SKM-1 (cell line): Measurements from ENCODE around the gene SELENOW.
"Not testable (repeated sequence)": the region's sequence is repeated elsewhere in the genome, so short reads cannot be mapped to it uniquely, and the experiment has no call there.

Experiments
- DNase-seq: peaks from one replicate; lab custom pipeline; 2025; ENCODE audit not compliant: unreplicated experiment; lab: John Stamatoyannopoulos, UW

SELENOW gene

DNA sequence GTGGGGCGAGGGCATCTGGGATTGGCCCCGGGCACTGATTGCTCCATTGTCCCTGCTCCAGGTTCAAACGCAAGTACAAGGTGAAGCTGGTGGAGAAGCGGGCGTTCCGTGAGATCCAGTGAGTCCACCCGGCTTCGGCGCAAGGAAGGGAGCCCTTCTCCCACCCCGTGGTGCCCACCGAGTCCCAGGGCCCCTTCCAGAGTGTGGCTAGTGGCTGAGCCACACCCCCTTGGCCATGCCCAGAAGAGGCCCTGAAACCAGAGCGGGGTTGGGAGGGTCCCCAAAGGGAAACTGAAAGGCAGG, 21.9 kb upstream of the SELENOW start:
- no peak for DNase-seq

GRCh38 chr19:47756953-47757608, 21.4 kb upstream of the SELENOW start:
- DNase-seq, result no peak

DNA sequence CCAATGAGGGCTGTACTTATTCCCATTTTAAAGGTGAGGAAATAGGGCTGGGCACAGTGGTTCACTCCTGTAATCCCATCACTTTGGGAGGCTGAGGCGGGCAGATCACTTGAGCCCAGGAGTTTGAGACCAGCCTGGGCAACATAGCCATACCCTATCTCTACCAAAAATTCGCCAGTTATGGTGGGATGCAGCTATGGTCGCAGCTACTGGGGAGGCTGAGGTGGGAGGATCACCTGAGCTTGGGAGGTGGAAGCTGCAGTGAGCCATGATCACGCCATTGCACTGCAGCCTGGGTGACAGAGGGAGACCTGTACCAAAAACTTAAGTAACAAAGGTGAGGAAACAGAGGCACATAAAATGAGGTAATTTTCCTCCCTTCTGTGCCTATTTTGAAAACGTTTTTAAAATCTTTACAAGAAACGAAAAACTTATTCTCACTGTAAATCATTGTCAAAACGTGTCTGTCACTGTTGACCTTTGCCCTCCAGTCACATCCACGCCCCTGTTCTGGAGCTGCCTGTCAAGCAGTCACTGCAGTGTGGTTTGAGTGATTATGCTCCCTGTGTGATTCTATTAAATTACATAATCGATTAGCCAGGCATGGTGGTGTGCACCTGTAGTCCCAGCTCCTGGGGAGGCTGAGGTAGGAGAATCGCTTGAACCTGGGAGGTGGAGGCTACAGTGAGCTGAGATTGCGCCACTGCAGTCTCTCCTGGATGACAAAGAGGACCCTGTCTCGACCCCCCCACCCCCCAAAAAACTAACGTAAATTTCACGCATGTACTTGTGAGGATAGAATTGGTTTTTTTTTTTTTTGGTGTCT, 20.7 kb upstream of the SELENOW start:
- no peak for DNase-seq

DNA sequence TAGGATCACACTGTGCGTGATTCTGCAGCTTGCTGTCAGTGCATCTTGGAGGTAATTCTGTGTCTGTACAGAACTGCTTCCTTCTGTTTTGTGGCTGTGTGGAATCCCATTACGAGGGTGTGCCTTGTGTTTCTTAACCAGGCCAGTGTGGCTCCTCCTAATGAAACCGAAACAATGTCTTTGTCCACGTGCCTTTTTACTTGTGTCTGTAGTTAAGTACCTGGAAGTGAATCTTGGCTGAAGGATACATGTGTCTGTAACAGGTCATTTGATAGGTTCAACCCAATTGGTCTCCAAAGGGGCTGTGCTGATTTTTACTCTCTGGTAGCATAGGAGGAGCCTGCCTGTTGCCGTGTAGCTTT, 20.1 kb upstream of the SELENOW start:
- no peak for DNase-seq

GRCh38 chr19:47760632-47760999, 17.9 kb upstream of the SELENOW start:
- DNase-seq, result no peak

- DNase-seq, result no peak
Measured at GRCh38 chr19:47761566-47761965, 16.9 kb upstream of the SELENOW start.

DNA sequence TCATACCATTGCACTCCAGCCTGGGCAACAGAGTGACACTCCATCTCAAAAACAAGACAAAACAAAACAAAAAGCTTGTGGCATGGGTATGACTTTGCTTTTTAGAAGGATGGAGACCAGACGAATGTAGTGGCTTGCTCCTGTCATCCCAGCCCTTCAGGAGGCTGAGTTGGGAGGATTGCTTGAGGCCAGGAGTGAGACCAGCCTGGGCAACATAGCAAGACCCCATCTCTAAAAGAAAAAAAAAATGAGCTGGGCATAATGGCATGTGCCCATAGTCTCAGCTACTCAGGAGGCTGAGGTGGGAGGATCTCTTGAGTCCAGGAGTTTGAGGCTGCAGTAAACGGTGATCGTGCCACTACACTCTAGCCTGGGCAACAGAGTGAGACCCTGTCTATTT, 16.4 kb upstream of the SELENOW start:
- no peak for DNase-seq

- no peak for DNase-seq
Measured at GRCh38 chr19:47762615-47763308, 15.7 kb upstream of the SELENOW start.

- not testable (repeated sequence) for DNase-seq
Measured at GRCh38 chr19:47764705-47765104, 13.8 kb upstream of the SELENOW start.

GRCh38 chr19:47765523-47766358, 12.8 kb upstream of the SELENOW start:
- DNase-seq, result no peak

DNA sequence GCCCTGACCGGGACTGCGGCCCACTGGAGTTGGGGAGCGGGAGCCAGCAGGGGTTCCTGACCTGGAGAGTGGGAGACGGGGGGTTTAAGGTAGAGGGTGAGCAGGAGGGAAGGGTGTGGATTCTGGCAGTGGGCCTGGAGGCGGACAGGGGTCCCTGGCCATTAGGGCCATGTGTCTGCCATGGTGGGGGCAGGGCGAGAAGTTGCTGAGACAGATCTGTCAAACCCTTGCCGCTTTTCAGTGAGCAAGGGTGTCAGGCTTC, 12.2 kb upstream of the SELENOW start:
- DNase-seq, result no peak

- no peak for DNase-seq
Measured at GRCh38 chr19:47766670-47767069, 11.8 kb upstream of the SELENOW start.

- no peak for DNase-seq
Measured at GRCh38 chr19:47767349-47767748, 11.2 kb upstream of the SELENOW start.

DNA sequence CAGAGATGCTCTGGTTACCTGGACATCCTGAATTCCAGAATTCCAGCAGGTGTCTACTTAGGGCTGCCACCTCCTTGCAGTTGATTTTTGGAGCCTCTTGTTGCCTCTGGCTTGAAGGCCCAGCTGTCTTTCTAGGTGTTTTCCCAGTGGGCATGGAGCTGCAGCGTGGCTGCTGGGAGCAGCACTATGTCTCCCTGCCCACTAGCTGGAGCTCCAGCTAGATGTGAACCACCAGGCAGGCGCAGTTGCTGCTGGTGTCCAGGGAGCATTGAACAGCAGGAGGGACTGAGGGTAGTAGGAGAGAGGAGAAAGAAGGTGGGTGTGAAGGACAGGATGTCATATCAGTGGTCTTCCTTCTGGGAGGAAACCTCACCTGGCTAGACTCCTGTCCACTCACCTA, 9.9 kb upstream of the SELENOW start:
- DNase-seq, result no peak

DNA sequence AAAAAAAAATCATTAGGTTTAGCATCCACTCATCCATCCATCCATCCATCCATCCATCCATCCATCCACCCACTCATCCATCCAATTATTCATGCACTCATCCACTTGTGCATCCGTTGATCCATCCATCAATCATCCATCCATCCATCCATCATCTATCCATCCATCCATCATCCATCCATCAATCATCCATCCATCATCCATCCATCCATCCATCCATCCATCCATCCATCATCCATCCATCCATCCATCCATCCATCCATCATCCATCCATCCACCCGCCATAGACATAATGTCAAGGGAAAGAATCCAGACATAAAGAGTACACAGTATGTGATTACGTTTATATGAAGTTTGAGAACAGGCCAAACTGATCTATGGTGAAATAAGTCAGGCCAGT, 9.0 kb upstream of the SELENOW start:
- no peak for DNase-seq

- not testable (repeated sequence) for DNase-seq
Measured at GRCh38 chr19:47771291-47771690, 7.2 kb upstream of the SELENOW start.

DNA sequence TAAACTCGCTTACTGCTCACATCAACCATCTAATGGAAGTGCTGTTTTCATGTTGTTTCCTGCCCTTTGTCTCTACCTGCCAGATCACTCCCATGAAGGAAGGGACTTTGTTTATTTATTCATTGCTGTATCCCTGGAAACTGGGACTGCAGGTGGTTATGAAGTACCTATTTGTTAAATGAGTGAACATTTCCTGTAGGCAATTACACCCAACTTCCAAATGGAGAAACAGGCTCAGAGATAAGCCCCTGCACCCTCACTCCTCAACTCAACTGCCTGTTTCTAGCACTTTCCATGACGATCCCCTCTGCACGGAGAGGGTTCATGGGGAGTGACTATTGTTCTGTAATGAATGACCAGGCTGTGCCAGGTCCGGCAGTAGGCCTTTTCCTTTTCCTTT, 1.9 kb upstream of the SELENOW start:
- no peak for DNase-seq

- not testable (repeated sequence) for DNase-seq
Measured at GRCh38 chr19:47777245-47778048, 1.1 kb upstream of the SELENOW start.

GRCh38 chr19:47778954-47779351, 450 bp downstream of the SELENOW start:
- no peak for DNase-seq

DNA sequence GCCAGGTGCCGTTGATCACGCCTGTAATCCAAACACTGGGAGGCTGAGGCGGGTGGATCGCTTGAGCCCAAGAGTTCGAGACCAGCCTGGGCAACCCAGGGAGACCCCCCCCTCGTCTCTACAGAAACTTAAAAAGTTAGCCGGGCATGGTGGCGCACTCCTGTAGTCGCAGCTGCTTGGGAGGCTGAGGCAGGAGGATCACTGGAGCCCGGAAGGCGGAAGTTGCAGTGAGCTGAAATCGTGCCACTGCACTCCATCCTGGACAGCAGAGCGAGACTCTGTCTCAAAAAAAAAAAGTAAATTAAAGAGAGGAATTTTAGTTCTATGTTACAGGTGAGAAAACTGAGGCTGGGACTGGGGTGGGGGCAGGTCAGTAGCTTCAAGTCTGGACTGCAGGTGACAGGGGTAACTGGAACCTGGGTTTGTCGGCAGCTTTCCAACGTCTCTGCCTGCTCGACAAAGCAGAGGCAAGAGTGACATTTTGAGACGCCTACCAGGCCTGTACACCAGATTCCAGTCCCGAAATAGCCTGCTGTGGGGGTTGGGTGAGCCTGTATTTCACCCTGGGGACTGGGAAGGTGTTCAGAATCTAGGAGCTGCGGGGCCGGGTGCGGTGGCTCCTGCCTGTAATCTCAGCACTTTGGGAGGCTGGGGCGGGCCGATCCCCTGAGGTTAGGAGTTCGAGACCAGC, 1.2 kb downstream of the SELENOW start:
- DNase-seq, result no peak
